Measurements from ENCODE around the gene TRIO. TPM values are rescaled to one million over a fixed set of nuclear protein-coding genes. Genes with fewer than 3 reads are reported as not detected.

Gene TRIO
- total RNA-seq, 2 experiments from 2014 or later = 3.7 to 4.2 TPM

- CTCF ChIA-PET = no interaction called here
- POLR2A ChIA-PET = no interaction called here
Measured at GRCh38 chr5:14161825-14162556, 18.8 kb downstream of the TRIO start.

- ChIA-PET CTCF (no interaction called here), POLR2A (no interaction called here)
Measured at GRCh38 chr5:14164164-14165163, 21.3 kb downstream of the TRIO start.

DNA sequence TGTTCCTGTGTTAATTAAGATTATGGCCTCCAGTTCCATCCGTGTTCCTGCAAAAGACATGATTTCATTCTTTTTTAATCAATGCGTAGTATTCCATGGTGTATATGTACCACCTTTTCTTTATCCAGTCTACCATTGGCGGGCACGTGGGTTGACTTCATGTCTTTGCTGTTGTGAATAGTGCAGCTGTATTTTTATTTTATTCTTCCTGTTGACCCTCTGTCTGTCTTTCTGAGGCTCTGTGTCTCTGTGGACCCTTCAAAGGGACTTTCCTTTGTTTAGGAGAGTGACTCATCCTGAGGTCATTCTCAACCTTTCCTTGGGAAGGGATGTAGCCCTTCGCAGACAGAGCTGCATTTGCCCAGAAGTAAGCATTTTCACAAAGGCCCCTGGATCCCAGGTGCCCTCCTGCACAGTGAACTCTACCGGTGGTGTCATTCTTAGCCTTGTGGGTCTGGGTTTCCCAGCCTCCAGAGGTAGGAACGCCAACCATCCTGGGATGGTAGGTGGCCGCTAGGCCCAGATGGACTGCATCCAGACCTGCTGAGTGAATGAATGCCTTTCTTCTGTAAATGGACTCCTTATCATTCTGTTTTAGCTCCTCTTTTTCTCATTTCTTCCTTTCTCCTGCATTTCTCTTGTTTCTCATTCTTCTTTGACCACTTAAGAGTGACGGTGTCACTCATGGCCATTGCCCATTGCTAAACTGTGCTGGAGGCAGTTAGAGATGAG lies 22.4 kb downstream of the TRIO start:
- ChIA-PET POLR2A (no interaction called here), CTCF (no interaction called here)

GRCh38 chr5:14166437-14166836 lies 23.3 kb downstream of the TRIO start:
- ChIA-PET CTCF (no interaction called here), POLR2A (no interaction called here)

DNA sequence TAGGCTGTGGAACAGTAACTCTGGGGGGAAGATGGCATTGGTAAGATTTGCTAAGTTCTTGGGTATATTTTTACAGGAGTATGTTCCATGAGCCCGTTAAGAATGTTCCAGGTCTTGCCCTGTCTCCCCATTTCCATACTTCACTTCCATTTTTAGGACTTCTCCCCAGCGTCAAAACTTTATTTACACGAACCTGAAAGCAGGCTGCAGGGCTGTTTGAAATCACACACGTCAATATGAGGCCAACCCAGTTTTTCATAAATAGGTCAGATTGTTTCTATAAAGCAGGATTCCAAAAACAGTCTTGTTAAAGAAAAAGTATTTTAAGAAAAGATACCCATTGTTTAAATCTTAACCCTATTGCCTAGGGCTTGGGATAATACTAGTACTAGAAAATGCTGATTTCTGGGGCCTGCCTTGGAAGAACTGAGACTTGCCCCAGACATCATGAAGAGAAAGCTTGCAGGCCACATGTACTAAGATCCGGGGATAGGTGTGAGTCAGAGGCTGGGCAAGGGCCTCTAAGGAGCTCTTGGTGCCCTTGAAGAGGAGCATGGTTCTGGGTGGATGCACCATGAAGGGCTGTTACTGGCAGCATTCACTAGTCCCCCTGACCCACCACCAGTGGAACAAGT lies 24.2 kb downstream of the TRIO start:
- ChIA-PET CTCF (no interaction called here), POLR2A (no interaction called here)

GRCh38 chr5:14168144-14168792 lies 25.1 kb downstream of the TRIO start:
- CTCF ChIA-PET = no interaction called here

GRCh38 chr5:14168793-14169262 lies 25.7 kb downstream of the TRIO start:
- ChIA-PET POLR2A (no interaction called here), CTCF (no interaction called here)

More at GRCh38 chr5:14168144-14168792, 25.1 kb downstream of the TRIO start:
- POLR2A ChIA-PET = no interaction called here

- POLR2A ChIA-PET = no interaction called here
- CTCF ChIA-PET = no interaction called here
Measured at GRCh38 chr5:14171046-14171445, 27.9 kb downstream of the TRIO start.

DNA sequence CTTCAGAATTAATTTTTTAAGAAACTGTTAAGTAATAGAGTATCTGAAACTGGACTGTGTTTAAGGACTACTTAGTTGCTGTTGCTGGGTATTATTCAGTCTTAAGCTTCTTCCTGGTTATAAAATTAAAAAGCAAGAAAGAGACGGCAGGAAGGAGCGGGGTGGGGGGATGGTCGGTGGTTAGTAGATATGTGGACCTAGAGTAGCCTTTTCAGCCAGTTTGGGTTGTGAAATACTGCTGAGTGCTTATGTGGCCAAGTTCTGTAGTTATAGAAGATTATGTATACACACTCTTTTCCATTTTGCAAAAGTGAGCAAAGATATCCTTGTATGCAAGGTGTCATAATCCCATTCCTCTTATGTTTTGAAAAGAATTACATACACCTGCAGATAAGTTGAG lies 28.5 kb downstream of the TRIO start:
- ChIA-PET CTCF (no interaction called here), POLR2A (no interaction called here)

DNA sequence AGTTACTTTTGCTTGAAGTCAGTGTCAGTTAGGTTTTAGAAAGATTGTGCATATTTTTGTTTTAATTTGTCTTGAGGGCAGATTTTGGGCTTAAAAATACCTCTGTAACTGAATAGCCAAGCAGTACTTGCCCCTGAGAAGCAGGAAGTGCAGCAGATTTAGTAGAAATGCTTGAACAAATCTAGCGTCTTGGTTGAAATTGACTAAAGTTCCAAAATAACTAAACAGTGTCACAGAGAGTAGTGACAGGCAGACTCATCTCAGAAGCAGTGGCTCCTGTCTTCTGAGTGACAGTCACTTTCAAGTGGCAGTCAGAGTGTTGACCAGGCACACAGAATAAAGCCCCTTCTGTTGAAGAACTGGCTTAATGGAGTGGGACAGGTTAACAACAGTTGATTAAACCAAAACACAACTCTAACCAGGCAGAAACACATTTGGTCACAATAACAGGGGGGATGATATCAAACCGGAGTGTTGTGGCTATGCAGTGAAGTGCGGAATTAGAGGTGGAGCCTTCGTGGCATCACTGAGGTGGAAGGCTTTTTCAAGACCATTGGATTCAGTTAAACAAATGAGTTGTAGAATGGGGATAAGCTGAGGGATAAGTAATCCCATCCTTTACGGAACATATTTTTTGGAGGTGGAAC lies 29.1 kb downstream of the TRIO start:
- POLR2A ChIA-PET = no interaction called here
- CTCF ChIA-PET = no interaction called here

DNA sequence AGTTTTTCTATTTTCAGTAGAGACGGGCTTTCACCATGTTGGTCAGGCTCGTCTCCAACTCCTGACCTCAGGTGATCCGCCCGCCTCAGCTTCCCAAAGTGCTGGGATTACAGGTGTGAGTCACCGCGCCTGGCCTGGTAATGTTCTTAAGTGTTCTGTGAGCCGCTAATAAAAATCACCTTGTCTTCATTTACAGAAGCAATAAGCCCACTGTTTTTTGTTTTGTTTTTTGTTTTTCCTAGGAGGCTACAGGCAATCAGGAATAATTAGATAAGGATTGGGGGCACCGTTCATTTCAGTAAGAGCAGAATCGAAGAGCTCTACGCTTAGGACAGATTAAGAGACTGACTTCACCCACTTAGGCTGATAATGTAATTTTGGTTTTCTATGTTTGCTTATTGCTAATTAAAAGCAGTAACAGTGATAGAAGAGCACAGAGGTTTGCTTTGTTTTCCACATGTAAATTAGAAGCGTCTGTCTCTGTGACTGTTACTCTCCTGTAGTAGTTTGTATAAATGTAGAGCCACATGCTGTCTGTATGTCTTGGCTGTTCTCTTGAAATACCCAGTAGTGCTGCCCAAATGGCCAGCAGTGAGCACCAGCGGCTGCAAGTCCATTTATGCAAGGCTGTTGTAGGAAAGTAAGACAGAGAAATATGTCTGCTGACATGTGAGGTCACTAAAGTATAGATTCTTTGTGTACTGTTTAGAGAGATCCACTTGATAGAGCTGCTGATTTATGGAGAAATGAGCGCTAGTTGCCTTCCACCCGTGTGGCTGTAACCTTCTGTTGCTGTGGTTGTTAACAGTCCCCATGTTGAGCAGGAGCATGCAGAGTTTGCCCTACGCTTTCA lies 30.5 kb downstream of the TRIO start:
- ChIA-PET POLR2A (no interaction called here), CTCF (no interaction called here)

GRCh38 chr5:14174230-14174636 lies 31.1 kb downstream of the TRIO start:
- POLR2A ChIA-PET = no interaction called here
- CTCF ChIA-PET = no interaction called here

GRCh38 chr5:14175381-14175780 lies 32.2 kb downstream of the TRIO start:
- CTCF ChIA-PET = no interaction called here
- POLR2A ChIA-PET = no interaction called here

DNA sequence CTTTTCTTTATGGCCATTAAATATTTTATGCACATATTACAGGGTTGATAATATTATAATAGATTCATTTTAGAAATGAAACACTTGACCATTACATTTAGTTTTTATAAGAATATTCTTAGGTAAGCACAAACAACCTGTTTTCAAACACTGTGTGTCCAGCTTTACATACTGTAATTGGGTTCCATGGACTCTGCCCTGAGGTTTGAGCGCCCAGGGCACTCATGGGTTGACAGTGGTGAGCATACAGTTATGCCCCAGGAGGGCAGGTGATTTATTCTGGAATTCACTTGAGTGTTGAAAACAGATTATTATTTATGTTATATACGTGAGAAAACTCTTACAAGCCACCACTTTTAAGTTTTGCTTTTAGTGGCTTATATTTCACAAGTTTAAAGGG lies 33.7 kb downstream of the TRIO start:
- CTCF ChIA-PET = no interaction called here

GRCh38 chr5:14177634-14178033 lies 34.5 kb downstream of the TRIO start:
- CTCF ChIA-PET = no interaction called here
- POLR2A ChIA-PET = no interaction called here

More for the DNA sequence above, 33.7 kb downstream of the TRIO start:
- POLR2A ChIA-PET = no interaction called here

DNA sequence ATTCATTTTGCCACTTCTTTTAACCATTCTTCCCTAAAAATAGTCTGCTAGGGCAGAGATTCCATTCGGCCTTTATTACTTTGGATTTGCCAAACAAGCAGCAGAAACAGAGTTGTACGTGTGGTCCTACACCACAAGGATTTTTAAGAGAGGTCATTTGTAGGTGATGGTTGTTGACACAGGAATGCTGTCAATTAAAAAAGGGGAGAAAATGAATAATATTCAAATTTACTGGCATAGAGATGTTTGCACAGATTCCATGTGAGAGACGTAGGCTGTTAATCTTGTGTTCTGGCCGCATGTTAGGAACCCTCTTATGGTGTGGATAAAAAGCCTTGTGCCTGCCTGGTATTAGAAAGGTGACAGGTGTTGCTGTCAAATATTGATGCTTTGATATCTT lies 34.9 kb downstream of the TRIO start:
- POLR2A ChIA-PET = no interaction called here

DNA sequence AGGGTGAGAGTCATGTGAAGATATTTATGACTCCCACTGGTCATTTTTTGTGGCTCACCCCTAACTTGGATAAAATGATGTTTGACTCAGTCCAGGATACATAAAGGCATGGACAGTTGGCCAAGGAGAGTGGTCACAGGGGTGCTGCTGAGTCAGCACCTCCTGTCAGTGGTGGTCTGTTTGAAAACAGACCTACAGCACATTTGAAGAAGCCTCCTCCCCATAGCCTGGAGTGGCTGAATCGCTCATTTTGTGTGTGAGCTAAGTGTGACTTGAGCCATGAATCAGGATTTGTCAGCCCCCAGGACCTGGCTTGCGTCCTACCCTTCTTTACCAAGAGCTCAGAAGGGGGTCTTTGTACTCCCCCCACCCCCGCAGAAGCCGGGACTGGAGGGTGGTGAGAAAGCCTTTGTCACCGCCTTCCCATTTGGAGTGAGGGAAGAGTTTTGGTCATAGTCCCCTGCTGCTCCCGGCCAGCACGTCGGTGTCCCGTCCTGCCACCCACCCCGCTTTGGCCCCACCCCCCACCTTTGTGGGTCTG lies 35.6 kb downstream of the TRIO start:
- POLR2A ChIA-PET = no interaction called here
- CTCF ChIA-PET = no interaction called here

More for the DNA sequence above, 34.9 kb downstream of the TRIO start:
- CTCF ChIA-PET = no interaction called here

DNA sequence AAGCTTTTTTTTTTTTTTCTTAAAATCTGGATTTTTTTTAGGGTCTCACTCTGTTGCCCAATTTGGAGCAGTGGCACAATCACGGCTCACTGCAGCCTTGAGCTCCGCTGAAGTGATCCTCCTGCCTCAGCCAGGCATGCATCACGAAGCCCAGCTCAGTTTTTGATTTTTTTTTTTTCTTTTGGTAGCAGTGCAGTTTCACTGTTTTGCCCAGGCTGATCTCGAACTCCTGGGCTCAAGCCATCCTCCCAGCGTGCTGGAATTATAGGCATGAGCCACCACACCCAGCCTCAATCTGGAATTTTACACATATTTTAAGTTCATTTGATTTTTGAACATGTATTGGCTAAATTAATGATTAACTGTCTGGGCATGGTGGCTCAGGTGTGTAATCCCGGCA lies 36.3 kb downstream of the TRIO start:
- CTCF ChIA-PET = no interaction called here
- POLR2A ChIA-PET = no interaction called here
